Activated CD4-positive, CD25-positive, alpha-beta regulatory T cell (primary cell): ENCODE measurements around the gene PATJ.
"Not testable (repeated sequence)": the region's sequence is repeated elsewhere in the genome, so short reads cannot be mapped to it uniquely, and the experiment has no call there.

Experiments used
- DNase-seq, 4 experiments: peaks; one replicate each; lab custom pipeline; 2025; lab: John Stamatoyannopoulos, UW

The PATJ gene, protein sequence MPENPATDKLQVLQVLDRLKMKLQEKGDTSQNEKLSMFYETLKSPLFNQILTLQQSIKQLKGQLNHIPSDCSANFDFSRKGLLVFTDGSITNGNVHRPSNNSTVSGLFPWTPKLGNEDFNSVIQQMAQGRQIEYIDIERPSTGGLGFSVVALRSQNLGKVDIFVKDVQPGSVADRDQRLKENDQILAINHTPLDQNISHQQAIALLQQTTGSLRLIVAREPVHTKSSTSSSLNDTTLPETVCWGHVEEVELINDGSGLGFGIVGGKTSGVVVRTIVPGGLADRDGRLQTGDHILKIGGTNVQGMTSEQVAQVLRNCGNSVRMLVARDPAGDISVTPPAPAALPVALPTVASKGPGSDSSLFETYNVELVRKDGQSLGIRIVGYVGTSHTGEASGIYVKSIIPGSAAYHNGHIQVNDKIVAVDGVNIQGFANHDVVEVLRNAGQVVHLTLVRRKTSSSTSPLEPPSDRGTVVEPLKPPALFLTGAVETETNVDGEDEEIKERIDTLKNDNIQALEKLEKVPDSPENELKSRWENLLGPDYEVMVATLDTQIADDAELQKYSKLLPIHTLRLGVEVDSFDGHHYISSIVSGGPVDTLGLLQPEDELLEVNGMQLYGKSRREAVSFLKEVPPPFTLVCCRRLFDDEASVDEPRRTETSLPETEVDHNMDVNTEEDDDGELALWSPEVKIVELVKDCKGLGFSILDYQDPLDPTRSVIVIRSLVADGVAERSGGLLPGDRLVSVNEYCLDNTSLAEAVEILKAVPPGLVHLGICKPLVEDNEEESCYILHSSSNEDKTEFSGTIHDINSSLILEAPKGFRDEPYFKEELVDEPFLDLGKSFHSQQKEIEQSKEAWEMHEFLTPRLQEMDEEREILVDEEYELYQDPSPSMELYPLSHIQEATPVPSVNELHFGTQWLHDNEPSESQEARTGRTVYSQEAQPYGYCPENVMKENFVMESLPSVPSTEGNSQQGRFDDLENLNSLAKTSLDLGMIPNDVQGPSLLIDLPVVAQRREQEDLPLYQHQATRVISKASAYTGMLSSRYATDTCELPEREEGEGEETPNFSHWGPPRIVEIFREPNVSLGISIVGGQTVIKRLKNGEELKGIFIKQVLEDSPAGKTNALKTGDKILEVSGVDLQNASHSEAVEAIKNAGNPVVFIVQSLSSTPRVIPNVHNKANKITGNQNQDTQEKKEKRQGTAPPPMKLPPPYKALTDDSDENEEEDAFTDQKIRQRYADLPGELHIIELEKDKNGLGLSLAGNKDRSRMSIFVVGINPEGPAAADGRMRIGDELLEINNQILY (N-terminal part only)

DNA sequence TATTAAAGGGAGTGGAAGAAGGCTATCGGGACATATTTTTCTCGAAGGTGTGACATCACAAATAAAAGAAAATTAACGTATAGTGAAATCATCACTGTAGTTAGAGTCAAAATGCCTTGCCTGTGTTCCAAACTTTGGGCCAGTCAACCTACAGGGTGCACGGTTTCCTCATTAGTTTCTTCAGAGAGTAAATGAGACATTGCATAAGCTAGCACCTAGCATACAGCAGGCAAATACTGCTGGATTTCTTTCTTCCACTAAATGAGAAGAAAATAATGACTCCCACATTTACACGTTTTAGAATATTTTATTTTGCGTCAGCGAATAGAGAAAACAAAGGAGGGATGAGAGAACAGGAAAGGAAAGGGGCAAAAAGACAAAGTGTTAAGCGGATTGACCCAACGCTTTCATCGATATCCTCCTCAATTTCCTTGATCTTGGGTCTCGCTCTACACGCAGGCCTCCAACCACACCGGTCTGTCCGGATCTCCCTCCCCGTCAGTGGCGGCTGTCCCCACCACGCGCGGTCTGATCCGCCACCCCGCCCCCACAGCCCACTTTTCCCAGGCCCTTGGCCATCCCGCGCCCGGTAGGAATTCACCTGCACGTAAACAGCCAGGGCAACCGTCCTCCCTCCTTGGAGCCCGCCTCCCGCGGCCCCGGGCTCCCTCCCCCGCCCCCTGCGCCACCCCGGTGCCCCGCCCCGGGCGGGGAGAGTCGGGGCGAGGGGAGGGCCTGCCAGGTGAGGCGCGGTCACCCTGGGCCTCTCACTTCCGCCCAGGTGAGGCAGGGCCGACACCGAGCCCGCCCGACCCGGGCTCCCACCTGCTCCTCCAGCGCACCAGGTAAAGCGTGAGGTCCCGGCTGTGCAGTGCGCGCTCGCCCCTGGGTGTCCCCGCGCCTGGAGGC, at the start of gene PATJ:
Gene PATJ, plus strand, starts transcription at position 770 of the 909 bp plus-strand sequence. CDS start 20,413 bp downstream, outside the sequence.
- DNase-seq: peak; percentile 22 to 55 (median 38)

DNA sequence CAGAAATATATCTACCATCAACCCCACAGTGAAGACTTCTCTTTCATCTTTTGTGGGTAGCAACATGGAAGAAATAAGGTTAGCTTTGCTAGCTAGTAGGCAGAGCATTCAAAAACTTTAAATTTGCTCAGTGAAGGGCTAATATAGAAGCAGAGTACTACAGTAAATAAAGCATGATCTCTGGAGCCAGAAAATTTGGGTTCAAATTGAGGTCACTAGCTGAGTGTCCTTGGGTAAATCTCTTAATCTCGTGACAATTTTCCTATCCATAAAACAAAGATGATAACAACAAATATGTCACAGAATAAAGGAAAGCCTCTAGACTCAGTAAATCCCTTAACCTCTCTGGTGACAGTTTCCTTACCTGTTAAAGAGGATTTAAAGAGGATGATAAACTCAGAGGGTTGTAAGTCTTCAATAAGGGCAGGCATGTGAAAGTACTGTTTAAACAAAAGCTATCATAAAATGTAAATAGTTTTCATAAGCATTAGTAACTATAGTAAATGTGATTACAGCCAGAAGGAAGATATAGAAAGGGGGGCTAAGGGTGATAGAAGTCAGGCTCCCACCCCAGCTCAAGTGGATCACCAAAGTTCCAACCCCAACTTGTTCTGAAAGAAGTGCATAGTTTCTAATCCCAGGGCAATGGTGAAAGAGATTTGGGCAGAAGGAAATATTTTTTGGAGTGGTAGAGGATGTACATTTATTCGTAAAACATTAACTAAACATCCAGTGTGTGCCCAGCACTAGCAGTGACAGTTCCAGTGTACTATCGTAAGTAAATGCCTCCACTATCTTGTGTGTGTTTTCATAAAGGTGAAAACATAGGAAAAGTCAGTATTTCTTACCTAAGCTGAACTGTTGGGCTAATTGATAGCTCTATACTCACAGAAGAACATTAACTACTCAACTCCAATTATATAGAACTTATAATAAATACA, 42.1 kb upstream of the PATJ start:
- no peak for DNase-seq

DNA sequence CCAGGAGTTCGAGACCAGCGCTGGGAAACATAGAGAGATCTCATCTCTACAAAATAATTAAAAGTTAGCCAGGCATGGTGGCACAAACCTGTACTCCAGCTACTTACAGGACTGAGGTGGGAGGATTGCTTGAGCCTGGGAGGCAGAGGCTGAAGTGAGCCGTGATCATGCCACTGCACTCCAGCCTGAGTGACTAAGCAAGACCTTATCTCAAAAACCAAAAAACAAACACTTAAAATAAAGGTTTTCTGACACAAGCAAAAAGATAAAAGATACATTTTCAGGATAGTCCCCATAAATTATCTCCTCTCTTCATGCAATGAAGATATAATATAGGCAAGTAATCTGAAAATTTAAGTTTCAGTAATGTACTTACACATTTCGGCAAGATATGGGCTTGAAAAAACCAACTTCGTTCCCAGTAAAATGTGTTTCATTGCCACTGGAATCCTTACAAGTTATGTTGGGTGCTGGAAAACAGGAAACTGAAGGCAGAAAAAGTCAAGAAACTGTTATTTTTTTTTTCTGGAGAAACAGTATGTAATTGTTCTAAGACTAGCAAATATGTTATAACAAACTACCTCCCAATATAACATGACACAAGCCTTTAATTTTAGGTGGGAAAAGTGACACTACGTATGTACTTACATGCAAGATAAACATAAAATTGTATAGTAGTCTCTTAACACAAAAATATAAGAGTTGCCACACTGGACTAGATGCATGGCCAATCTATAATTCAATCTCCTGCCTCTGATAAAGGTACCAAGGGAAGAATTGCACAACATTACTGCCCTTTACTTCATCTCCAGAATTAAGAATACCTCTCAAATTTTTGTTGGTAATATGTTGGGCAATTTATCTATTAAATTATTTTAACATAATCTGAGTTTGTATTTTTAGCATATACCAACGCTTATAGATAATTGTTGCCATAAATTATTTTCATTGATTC, 33.0 kb upstream of the PATJ start:
- DNase-seq: no peak

DNA sequence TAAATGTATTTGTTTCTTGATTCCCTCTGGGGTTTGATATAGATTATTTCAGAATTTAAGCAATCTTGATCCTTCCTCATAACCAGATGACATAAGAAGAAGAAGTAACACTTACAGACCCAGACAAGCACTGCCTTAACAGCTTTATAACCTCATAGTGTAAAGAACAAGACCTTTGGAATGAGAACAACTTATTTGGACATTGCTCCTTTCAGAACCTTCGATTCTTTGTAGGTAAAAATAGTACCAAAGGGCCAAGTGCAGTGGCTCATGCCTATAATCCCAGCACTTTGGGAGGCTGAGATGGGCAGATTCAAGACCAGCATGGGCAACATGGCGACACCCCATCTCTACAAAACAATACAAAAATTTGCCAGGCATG, 32.4 kb upstream of the PATJ start:
- no peak for DNase-seq

DNA sequence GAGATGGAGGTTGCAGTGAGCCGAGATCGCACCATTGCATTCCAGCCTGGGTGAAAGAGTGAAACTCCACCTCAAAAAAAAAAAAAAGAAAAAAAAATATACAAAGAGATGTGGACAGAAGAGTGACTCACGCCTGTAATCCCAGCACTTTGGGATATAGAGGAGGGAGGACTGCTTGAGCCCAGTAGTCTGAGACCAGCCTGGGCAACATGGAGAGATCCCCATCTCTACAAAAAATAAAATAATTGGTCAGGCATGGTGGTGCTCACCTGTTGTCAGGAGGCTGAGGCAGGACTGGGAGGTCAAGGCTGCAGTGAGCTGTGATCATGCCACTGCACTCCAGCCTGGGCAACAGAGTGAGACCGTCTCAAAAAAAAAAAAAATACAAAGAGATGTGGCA, 31.0 kb upstream of the PATJ start:
- DNase-seq: not testable (repeated sequence)

DNA sequence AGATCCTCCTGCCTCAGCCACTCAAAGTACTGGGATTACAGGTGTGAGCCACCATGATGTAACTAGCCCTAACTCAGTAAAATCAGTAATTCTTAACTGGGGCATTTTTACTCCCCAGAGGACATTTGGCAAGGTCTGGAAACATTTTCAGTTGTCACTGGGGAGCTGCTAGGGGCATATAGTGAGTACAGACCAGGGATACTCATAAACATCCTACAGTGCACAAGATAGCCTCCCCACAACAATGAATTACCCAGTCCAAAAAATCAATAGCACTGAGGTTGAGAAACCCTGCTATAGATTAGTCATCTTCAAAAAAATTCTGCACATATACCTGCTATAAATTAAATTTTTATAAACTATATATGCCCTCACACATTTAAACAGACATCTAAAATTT, 30.3 kb upstream of the PATJ start:
- no peak for DNase-seq

DNA sequence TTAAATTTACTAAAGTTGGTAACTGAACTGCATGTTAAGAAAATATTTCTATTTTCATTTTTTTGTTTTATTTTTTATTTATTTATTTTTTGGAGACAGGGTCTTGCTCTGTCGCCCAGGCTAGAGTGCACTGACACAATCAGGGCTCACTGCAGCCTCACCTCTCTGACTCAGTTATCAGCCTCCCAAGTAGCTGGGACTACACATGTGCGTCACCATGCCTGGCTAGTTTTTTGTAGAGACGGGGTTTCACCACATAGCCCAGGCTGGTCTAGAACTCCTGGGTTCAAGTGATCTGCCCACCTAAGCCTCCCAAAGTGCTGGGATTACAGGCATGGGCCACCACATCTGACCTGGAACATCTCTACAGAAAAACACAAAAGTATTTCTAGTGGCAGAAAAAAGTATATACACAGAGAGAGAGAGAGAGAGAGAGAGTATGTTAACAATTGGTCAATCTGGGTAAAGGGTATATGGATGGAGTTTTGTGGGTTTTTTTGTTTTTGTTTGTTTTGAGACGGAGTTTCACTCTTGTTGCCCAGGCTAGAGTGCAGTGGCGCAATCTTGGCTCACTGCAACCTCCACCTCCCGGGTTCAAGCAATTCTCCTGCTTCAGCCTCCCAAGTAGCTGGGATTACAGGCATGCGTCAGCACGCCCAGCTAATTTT, 23.1 kb upstream of the PATJ start:
- not testable (repeated sequence) for DNase-seq

DNA sequence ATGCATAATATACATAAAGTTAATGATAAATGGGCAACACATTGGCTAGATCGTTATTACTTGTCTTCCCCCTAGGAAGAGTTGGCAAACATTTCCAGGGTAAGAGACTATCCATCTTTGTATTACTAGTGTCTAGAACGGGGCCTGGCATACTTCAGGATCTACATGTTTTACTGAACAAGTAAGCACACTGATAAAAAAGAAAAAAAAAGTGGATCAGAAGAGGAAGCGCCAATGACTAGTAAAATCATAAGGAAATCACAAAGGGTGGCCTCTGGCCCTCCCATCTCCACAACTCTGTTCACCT, 17.8 kb upstream of the PATJ start:
- no peak for DNase-seq

DNA sequence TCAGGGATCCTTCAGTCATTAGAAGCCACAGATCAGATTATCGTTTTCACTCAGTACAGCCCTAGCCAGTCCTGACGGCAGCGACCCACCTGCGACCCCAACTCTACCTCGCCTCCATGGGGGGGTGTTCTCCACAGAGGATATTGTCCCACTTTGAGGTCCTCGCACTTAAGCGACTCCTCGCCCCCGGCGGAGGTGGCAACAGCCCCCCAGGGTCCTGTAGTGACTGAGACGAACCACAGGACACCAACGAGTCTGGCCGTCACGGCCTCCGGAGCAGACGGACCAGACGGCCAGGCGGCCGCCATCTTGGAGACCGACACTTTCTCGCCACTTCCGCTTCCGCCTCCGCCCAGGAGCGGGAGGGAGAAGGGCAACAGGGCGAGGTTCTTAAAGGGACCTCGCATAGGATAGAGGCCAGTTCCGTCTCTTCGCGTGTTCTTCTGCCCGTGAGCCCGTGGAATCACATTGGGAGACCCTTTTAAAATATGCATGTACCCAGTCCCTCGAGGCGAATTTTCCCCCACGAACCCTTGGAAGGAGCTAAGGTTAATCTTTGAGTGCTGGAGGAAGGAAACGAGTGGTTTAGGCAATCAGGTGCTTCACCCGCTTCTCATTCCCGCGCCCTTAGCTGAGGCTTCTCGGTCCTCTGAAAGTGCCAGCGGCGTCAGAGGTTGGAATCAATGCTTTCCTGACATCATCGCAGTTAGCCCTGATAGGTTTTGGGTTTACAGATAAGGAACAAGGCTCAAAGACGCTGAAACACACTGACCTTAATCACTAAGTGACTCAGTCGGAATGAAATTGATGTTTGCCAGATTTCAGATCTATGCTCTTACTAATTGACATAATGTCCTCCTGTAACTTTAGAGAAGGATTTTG, 17.2 kb upstream of the PATJ start, which contains the start of gene TM2D1:
Gene TM2D1, minus strand, starts transcription at position 329 of the 882 bp plus-strand sequence. Its CDS starts 21 bp downstream, at position 308.
- DNase-seq: peak; percentile 63 to 73 (median 72)

DNA sequence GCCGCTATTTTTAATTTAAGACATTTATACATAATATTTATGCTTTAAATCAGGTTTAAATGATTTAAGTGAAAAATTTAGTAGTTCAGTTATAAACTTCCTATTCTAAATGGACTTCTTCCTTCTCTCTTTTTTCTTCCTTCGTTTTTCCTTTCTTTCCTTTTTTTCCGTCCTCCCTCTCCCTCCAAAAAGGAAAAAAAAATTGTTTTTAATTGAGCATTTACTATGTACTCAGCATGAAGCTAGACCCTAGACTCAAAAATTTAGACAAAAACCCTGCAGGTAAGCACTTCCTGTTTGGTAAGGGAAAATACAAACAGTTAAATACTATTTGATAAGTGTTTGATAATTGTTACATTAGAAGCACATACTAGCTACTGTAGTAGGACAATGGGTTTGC, 14.7 kb upstream of the PATJ start:
- DNase-seq: no peak

DNA sequence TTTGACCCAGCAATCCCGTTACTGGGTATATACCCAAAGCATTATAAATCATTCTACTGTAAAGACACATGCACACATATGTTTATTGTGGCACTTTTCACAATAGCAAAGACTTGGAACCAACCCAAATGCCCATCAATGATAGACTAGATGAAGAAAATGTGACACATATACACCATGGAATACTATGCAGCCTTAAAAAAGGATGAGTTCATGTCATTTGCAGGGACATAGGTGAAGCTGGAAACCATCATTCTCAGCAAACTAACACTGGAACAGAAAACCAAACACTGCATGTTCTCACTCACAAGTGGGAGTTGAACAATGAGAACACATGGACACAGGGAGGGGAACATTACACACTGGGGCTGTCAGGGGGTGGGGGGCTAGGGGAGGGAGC, 11.6 kb upstream of the PATJ start:
- DNase-seq: not testable (repeated sequence)

DNA sequence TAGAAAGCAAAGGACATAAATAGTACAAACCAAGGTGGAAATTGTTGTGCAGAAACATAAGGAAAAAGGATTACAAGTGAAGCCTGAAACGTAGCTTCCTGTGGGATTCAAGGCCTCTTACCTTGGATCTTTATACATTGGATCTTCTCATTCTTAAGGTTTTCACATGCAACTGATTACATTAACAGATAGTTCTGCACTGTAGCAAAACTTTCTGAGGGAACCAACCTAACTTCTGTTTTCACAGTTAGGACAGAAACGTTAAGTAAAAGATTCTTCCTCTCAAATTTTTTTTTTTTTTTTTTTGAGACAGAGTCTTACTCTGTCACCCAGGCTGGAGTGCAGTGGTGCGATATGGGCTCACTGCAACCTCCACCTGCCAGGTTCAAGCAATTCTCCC, 9.6 kb upstream of the PATJ start:
- no peak for DNase-seq

DNA sequence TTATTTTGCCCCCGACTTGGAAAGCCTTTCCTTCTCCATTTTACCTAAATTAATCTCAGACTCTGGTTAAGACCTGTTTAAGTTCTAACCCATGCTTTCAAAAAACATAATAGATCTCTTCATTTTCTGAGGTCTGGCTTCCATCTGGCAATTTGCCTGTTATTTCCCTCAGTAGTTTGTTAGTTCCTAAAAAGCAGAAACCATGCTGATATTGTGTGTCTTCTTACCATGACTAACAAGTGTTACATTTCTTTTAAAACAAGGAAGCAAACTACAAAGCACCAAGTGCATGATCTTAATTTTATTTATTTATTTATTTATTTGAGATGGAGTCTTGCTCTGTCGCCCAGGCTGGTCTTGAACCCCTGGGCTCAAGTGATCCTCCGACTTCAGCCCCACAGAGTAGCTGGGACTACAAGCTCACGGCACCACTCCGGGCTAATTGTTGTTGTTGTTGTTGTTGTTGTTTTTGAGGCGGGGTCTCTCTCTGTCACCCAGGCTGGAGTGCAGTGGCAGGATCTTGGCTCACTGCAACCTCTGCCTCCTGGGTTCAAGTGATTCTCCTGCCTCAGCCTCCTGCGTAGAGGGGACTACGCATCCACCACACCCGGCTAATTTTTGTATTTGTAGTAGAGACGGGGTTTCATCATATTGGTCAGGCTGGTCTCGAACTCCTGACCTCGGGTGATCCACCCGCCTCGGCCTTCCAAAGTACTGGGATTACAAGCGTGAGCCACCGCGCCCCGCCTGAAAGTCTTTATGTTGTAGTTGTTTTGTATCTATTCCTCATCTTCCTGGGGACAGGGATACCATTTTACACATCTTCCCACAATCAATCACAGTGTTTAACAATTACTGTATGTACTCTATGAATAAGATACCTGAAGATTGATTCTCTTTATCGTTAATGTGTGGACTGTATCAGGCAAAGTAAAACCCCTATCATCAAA, 1.3 kb upstream of the PATJ start:
- no peak for DNase-seq

DNA sequence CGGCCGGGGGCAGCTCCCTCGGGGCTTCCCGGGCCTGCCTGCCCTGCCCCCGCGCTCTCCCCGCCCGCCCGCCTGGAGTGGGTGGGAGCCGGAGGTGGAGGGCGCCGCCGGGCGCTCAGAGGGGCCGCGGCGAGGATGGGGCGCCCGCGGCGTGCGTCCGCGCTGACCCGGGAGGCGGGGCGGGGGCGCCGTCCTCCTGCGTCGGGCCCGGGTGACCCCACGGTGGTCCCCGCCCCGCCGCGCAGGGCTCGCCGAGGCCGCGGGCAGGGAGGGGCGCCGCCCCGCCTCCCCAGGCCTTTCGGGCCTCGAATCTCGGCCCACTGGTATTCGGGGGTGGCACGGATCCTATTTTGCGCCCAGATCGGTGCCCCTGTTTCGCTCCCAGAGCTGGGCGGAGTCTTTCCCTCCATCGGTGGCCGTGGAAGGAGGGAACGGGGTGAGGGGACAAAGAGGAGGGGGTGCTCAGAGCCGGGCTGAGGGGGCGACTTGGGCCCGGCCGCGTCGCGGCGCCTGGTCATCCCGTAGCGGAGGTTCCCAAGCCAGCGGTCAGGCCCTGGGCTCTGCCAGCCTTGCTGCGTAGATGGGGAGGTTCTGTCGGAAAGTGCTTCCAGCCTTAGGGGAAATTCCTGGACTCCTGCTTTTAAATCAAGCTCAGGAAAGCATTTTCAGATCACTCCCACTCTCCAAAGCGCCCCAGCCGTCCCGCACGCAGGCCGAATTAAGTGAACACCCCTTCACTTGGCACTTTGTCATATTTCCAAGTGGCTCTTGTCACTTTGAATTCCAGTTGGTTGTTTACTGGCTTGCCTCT, 545 bp downstream of the PATJ start:
- DNase-seq: no peak

DNA sequence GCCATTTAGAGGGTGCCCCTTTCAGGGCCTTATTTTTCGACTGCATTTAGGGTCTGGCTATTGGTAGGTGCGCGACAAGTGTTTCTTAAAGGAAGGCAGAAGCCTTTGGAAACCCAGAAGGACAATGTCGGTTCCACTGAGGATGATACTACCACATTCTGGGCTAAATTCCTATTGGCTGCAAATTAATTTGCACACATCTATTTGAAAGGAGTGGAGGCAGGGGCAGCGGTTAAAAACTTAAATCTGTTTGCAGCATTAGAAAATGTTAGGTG, 1.1 kb downstream of the PATJ start:
- no peak for DNase-seq
